Mesothelial cell of epicardium (in vitro differentiated cells): ENCODE results near the gene TSPAN18. TPM values are rescaled to one million over a fixed set of nuclear protein-coding genes. Genes with fewer than 3 reads are reported as not detected.

Source experiments
- DNase-seq, 2 experiments: peaks; one replicate each; pipeline ENCODE4 v3.0.0; 2021; ENCODE audit warnings: low spot score in 2 of 2; ENCODE audit not compliant: unreplicated experiment in 2 of 2
- H3K27ac Mint-ChIP-seq: 2 replicates; pipeline ENCODE4 v1.8.0; 2021; ENCODE audit warnings: mixed read lengths
- H3K27me3 Mint-ChIP-seq: 2 replicates; pipeline ENCODE4 v1.8.0; 2021; ENCODE audit warnings: low read depth, mixed read lengths
- H3K36me3 Mint-ChIP-seq: 2 replicates; pipeline ENCODE4 v1.8.0; 2021; ENCODE audit warnings: mixed read lengths
- H3K4me1 Mint-ChIP-seq: 2 replicates; pipeline ENCODE4 v1.8.0; 2021; ENCODE audit warnings: mixed read lengths
- H3K4me3 Mint-ChIP-seq: 2 replicates; pipeline ENCODE4 v1.8.0; 2021; ENCODE audit warnings: mild to moderate bottlenecking, moderate library complexity, mixed read lengths
- H3K9me3 Mint-ChIP-seq: 2 replicates; pipeline ENCODE4 v1.8.0; 2021; ENCODE audit warnings: mixed read lengths
- CTCF ChIP-seq: fragments of 200-600 bp; sonication (generic); IDR thresholded peaks from one replicate; pipeline ENCODE4 v1.5.0; 2021; ENCODE audit warnings: antibody characterized with exemption; ENCODE audit not compliant: unreplicated experiment
- total RNA-seq: library from RNA; stranded (reverse); gene quantifications from 3 replicates; pipeline ENCODE4 v1.2.1, GENCODE V29; 2021

TSPAN18 gene
- total RNA-seq, 1 donor from 2014 or later: 47.4 TPM

GRCh38 chr11:44822369-44822768 is 95.6 kb downstream of the TSPAN18 start:
- no peak overlapping the region for H3K4me3 Mint-ChIP-seq
- H3K27me3 Mint-ChIP-seq: no peaks in the 10 kb centered on the region
- H3K36me3 Mint-ChIP-seq: no peaks in the 10 kb centered on the region
- no peak overlapping the region for H3K27ac Mint-ChIP-seq
- no peak for DNase-seq
- TF ChIP-seq CTCF: no peak
- H3K4me1 Mint-ChIP-seq: peaks cover 13% of the 10 kb centered on the region
- H3K9me3 Mint-ChIP-seq: no peaks in the 10 kb centered on the region

GRCh38 chr11:44823006-44823405 is 96.2 kb downstream of the TSPAN18 start:
- H3K4me3 Mint-ChIP-seq: no peak overlapping the region
- H3K9me3 Mint-ChIP-seq: no peaks in the 10 kb centered on the region
- peaks cover 13% of the 10 kb centered on the region for H3K4me1 Mint-ChIP-seq
- H3K36me3 Mint-ChIP-seq: no peaks in the 10 kb centered on the region
- TF ChIP-seq CTCF: no peak
- no peak for DNase-seq
- no peaks in the 10 kb centered on the region for H3K27me3 Mint-ChIP-seq
- no peak overlapping the region for H3K27ac Mint-ChIP-seq

GRCh38 chr11:44823868-44824267 is 97.1 kb downstream of the TSPAN18 start:
- Mint-ChIP-seq H3K9me3 (no peaks in the 10 kb centered on the region), H3K27ac (peak overlapping the region; percentile 75), H3K36me3 (no peaks in the 10 kb centered on the region), H3K4me3 (no peak overlapping the region), H3K4me1 (peaks cover 13% of the 10 kb centered on the region), H3K27me3 (no peaks in the 10 kb centered on the region)
- no peak for TF ChIP-seq CTCF
- DNase-seq: no peak

- TF ChIP-seq CTCF: no peak
- Mint-ChIP-seq H3K27ac (peak overlapping the region; percentile 75), H3K4me1 (peaks cover 13% of the 10 kb centered on the region), H3K4me3 (no peak overlapping the region), H3K27me3 (no peaks in the 10 kb centered on the region), H3K36me3 (no peaks in the 10 kb centered on the region), H3K9me3 (no peaks in the 10 kb centered on the region)
- DNase-seq: no peak
These were observed 97.5 kb downstream of the TSPAN18 start for GRCh38 chr11:44824300-44824704.

GRCh38 chr11:44825058-44825785 is 98.5 kb downstream of the TSPAN18 start:
- no peak overlapping the region for H3K4me3 Mint-ChIP-seq
- no peak for DNase-seq
- peaks cover 13% of the 10 kb centered on the region for H3K4me1 Mint-ChIP-seq
- TF ChIP-seq CTCF: no peak
- H3K9me3 Mint-ChIP-seq: no peaks in the 10 kb centered on the region
- no peaks in the 10 kb centered on the region for H3K27me3 Mint-ChIP-seq
- H3K27ac Mint-ChIP-seq: peak overlapping the region; percentile 75
- H3K36me3 Mint-ChIP-seq: no peaks in the 10 kb centered on the region
